HG03025 (cell line): ENCODE measurements around the gene HAND1.

Experiments used
- ATAC-seq: cut with Tn5 transposase; IDR thresholded peaks from one replicate; pipeline ENCODE4 v1.9.1; 2021; ENCODE audit warnings: mild to moderate bottlenecking, moderate library complexity; ENCODE audit not compliant: unreplicated experiment, low FRiP score

Gene HAND1

DNA sequence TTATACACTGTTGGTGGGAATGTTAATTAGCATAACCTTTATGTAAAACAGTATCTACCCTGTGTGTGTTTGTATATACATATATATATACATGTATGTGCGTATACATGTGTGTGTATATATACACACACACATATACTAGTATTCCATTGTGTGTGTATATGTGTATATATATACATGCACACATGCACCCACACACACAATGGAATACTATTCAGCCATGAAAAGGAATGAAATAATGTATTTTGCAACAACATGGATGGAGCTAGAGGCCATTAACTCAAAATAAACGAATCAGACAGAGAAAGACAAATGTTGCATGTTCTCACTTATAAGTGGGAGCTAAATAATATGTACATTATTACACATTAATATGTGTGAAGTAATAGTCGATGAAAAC is 49.8 kb downstream of the HAND1 start:
- ATAC-seq: no peak
